Natural killer cell (primary cell): Measurements from ENCODE around the gene ADAMTSL1. TPM values are rescaled to one million over a fixed set of nuclear protein-coding genes. Genes with fewer than 3 reads are reported as not detected.

ENCODE experiments used
- ATAC-seq, 3 donors: fragments of 150-1000 bp in 2 of 3; fragments of 200-7000 bp in 1 of 3; cut with Tn5 transposase; 1 replicate in 1 of 3; 2 replicates in 2 of 3; pipeline ENCODE4 v1.10.0; 2021; ENCODE audit warnings: mild to moderate bottlenecking in 2 of 3, moderate library complexity in 2 of 3
- DNase-seq, 2 donors: peaks; one replicate each; pipeline versions ENCODE4 v3.0.0 to v3.0.0-alpha.2; 2013 to 2021; ENCODE audit warnings: mixed read lengths in 1 of 2
- H3K27ac ChIP-seq: one replicate; pipeline ENCODE4 v1.5.1; 2013; ENCODE audit warnings: mild to moderate bottlenecking, low read length
- H3K27me3 ChIP-seq: one replicate; pipeline ENCODE4 v1.6.1; 2013; ENCODE audit warnings: low read length; ENCODE audit not compliant: control insufficient read depth, insufficient read depth
- H3K36me3 ChIP-seq: one replicate; pipeline ENCODE4 v1.6.1; 2013; ENCODE audit warnings: low read length; ENCODE audit not compliant: control insufficient read depth, insufficient read depth
- H3K4me1 ChIP-seq: one replicate; pipeline ENCODE4 v1.6.1; 2013; ENCODE audit warnings: low read length; ENCODE audit not compliant: control insufficient read depth, insufficient read depth
- H3K4me3 ChIP-seq: one replicate; pipeline ENCODE4 v1.5.1; 2013; ENCODE audit warnings: low read length
- H3K9me3 ChIP-seq: one replicate; pipeline ENCODE4 v1.6.1; 2013; ENCODE audit warnings: low read length; ENCODE audit not compliant: control insufficient read depth, insufficient read depth
- H3K27ac Mint-ChIP-seq, 2 donors: one replicate each; pipeline ENCODE4 v1.8.0; 2022; ENCODE audit warnings: mild to moderate bottlenecking in 2 of 2, mixed read lengths in 2 of 2, moderate library complexity in 1 of 2
- H3K27me3 Mint-ChIP-seq, 2 donors: one replicate each; pipeline ENCODE4 v1.8.0; 2022; ENCODE audit warnings: low read depth in 2 of 2, mixed read lengths in 2 of 2
- H3K36me3 Mint-ChIP-seq: one replicate; pipeline ENCODE4 v1.8.0; 2022; ENCODE audit warnings: mixed read lengths
- H3K4me1 Mint-ChIP-seq, 2 donors: one replicate each; pipeline ENCODE4 v1.8.0; 2022; ENCODE audit warnings: mixed read lengths in 2 of 2
- H3K4me3 Mint-ChIP-seq: one replicate; pipeline ENCODE4 v1.8.0; 2022; ENCODE audit warnings: mild to moderate bottlenecking, moderate library complexity, mixed read lengths
- H3K9me3 Mint-ChIP-seq, 2 donors: one replicate each; pipeline ENCODE4 v1.8.0; 2022; ENCODE audit warnings: mixed read lengths in 2 of 2
- CTCF ChIP-seq: fragments of 200-600 bp; IDR thresholded peaks from one replicate; pipeline ENCODE4 v1.8.0; 2022; ENCODE audit warnings: antibody characterized with exemption
- WGBS: methylation state at CpG from one replicate; pipeline ENCODE4 v1.1.7; 2013; ENCODE audit warnings: missing lambda C conversion rate; ENCODE audit not compliant: insufficient coverage; 5-methylcytosine and 5-hydroxymethylcytosine counted together
- intact Hi-C: fragments of 100-400 bp; cut with micrococcal nuclease; formaldehyde crosslinking; loops from one replicate; pipeline ENCODE4 v1.14.2; 2022
- total RNA-seq, 4 donors: library from RNA; stranded (reverse); fragments of 120-200 nt in 1 of 4; gene quantifications; one replicate each; pipeline versions ENCODE4 v1.2.3 to v1.2.4, GENCODE V29; 2013 to 2022

Gene ADAMTSL1
- total RNA-seq, 3 donors from 2014 or later (not counting 1 experiment from before 2014, with no cell fraction given), result not detected

GRCh38 chr9:18467696-18468095 is 6.3 kb upstream of the ADAMTSL1 start:
- no peak for TF ChIP-seq CTCF
- Mint-ChIP-seq H3K27me3 (no peaks in the 10 kb centered on the region), H3K27ac (no peak overlapping the region), H3K9me3 (peaks cover 0 to 2% of the 10 kb centered on the region in 2 donors), H3K4me3 (no peak overlapping the region), H3K36me3 (no peaks in the 10 kb centered on the region), H3K4me1 (no peaks in the 10 kb centered on the region)
- DNase-seq, result no peak
- Histone ChIP-seq H3K4me1 (no peaks in the 10 kb centered on the region), H3K4me3 (no peak overlapping the region), H3K27me3 (no peaks in the 10 kb centered on the region), H3K9me3 (no peaks in the 10 kb centered on the region), H3K36me3 (no peaks in the 10 kb centered on the region), H3K27ac (no peak overlapping the region)
- intact Hi-C loops, result no loop called here
- 45% methylated on average over 1 of the region's 1 CpG for WGBS
- no peak for ATAC-seq

- H3K36me3 ChIP-seq, result no peaks in the 10 kb centered on the region
- no peaks in the 10 kb centered on the region for H3K4me1 ChIP-seq
- DNase-seq (no peak), ATAC-seq (no peak)
- H3K9me3 ChIP-seq, result no peaks in the 10 kb centered on the region
- no peaks in the 10 kb centered on the region for H3K36me3 Mint-ChIP-seq
- TF ChIP-seq CTCF, result no peak
- 65% methylated on average over 3 of the region's 3 CpGs for WGBS
- peaks cover 3% of the 10 kb centered on the region for H3K27me3 ChIP-seq
- H3K27ac ChIP-seq, result no peak overlapping the region
- H3K27ac Mint-ChIP-seq, result no peak overlapping the region
- no peak overlapping the region for H3K4me3 ChIP-seq
- H3K9me3 Mint-ChIP-seq, result peaks cover 0 to 2% of the 10 kb centered on the region in 2 donors
- H3K27me3 Mint-ChIP-seq, result peaks cover 0 to 21% of the 10 kb centered on the region in 2 donors
- intact Hi-C loops, result no loop called here
- no peaks in the 10 kb centered on the region for H3K4me1 Mint-ChIP-seq
- H3K4me3 Mint-ChIP-seq, result no peak overlapping the region
Measured at GRCh38 chr9:18472435-18472834, 1.5 kb upstream of the ADAMTSL1 start.

- Histone ChIP-seq H3K27ac (no peak overlapping the region), H3K9me3 (no peaks in the 10 kb centered on the region), H3K27me3 (peaks cover 3% of the 10 kb centered on the region), H3K36me3 (no peaks in the 10 kb centered on the region), H3K4me3 (no peak overlapping the region), H3K4me1 (no peaks in the 10 kb centered on the region)
- no peak overlapping the region for H3K4me3 Mint-ChIP-seq
- peaks cover 0 to 25% of the 10 kb centered on the region in 2 donors for H3K27me3 Mint-ChIP-seq
- WGBS, result 79% methylated on average over 4 of the region's 4 CpGs
- ATAC-seq, result no peak
- no peaks in the 10 kb centered on the region for H3K4me1 Mint-ChIP-seq
- intact Hi-C loops, result no loop called here
- TF ChIP-seq CTCF, result no peak
- no peaks in the 10 kb centered on the region for H3K36me3 Mint-ChIP-seq
- no peak for DNase-seq
- H3K27ac Mint-ChIP-seq, result no peak overlapping the region
- peaks cover 0 to 2% of the 10 kb centered on the region in 2 donors for H3K9me3 Mint-ChIP-seq
Measured at GRCh38 chr9:18472841-18473251, 1.1 kb upstream of the ADAMTSL1 start.

GRCh38 chr9:18474783-18475182 is 830 bp downstream of the ADAMTSL1 start:
- no peaks in the 10 kb centered on the region for H3K4me1 Mint-ChIP-seq
- intact Hi-C loops, result no loop called here

More at GRCh38 chr9:18474783-18475182, 830 bp downstream of the ADAMTSL1 start:
- Mint-ChIP-seq H3K36me3 (no peaks in the 10 kb centered on the region), H3K27ac (no peak overlapping the region), H3K27me3 (peaks cover 0 to 25% of the 10 kb centered on the region in 2 donors), H3K9me3 (peaks cover 0 to 2% of the 10 kb centered on the region in 2 donors), H3K4me3 (no peak overlapping the region)
- peaks cover 3% of the 10 kb centered on the region for H3K27me3 ChIP-seq
- no peaks in the 10 kb centered on the region for H3K9me3 ChIP-seq
- WGBS, result 83% methylated on average over 4 of the region's 4 CpGs
- ATAC-seq (no peak), DNase-seq (no peak)
- H3K4me1 ChIP-seq, result no peaks in the 10 kb centered on the region
- no peak overlapping the region for H3K4me3 ChIP-seq
- H3K36me3 ChIP-seq, result no peaks in the 10 kb centered on the region
- H3K27ac ChIP-seq, result no peak overlapping the region
- no peak for TF ChIP-seq CTCF
